CD14-positive monocyte (primary cell): ENCODE results near the gene CRAMP1. TPM values are rescaled to one million over a fixed set of nuclear protein-coding genes. Genes with fewer than 3 reads are reported as not detected.
A peak's percentile ranks its signal among the peaks of the same experiment; 100 is the strongest.

Experiments
- DNase-seq, 3 donors: peaks; one replicate each; pipeline ENCODE4 v3.0.0-alpha.2; 2011 to 2022
- H2AFZ ChIP-seq: 2 replicates; pipeline ENCODE4 v1.6.0; 2012; ENCODE audit warnings: mild to moderate bottlenecking, low read depth, low read length, inconsistent platforms; ENCODE audit not compliant: insufficient read depth, poor library complexity, severe bottlenecking
- H3K27ac ChIP-seq, 2 donors: 1 replicate in 1 of 2; 2 replicates in 1 of 2; pipeline ENCODE4 v1.5.1; 2012 to 2013; ENCODE audit warnings: low read length in 2 of 2, control low read depth in 1 of 2, inconsistent platforms in 1 of 2, low read depth in 1 of 2, mild to moderate bottlenecking in 1 of 2
- H3K27me3 ChIP-seq, 2 donors: one replicate each; pipeline versions ENCODE4 v1.6.0 to v1.6.1; 2011 to 2013; ENCODE audit warnings: low read length in 2 of 2; ENCODE audit not compliant: control insufficient read depth in 2 of 2, insufficient read depth in 2 of 2
- H3K36me3 ChIP-seq, 2 donors: replicated peaks in 1 of 2; 1 replicate in 1 of 2; 2 replicates in 1 of 2; pipeline versions ENCODE4 v1.5.1 to v1.6.1; 2012 to 2013; ENCODE audit warnings: low read length in 2 of 2, control low read depth in 1 of 2, inconsistent platforms in 1 of 2, mild to moderate bottlenecking in 1 of 2; ENCODE audit not compliant: insufficient read depth in 2 of 2, control insufficient read depth in 1 of 2
- H3K4me1 ChIP-seq, 2 donors: 1 replicate in 1 of 2; 2 replicates in 1 of 2; pipeline versions ENCODE4 v1.5.1 to v1.6.1; 2012 to 2013; ENCODE audit warnings: low read length in 2 of 2, control low read depth in 1 of 2, inconsistent platforms in 1 of 2, mild to moderate bottlenecking in 1 of 2, moderate library complexity in 1 of 2; ENCODE audit not compliant: insufficient read depth in 2 of 2, control insufficient read depth in 1 of 2
- H3K4me2 ChIP-seq: replicated peaks from 2 replicates; pipeline ENCODE3; 2012; ENCODE audit warnings: low read length, moderate library complexity, mild to moderate bottlenecking; ENCODE audit not compliant: poor library complexity, severe bottlenecking; ENCODE audit errors: extremely low read depth
- H3K4me3 ChIP-seq, 3 experiments: fragments of 200-600 bp in 1 of 3; sonication (generic) in 1 of 3; replicated peaks in 1 of 3; 1 replicate in 2 of 3; 2 replicates in 1 of 3; pipeline ENCODE4 v1.5.1; 2011 to 2013; ENCODE audit warnings: low read length in 3 of 3, mild to moderate bottlenecking in 3 of 3, control low read depth in 2 of 3, low read depth in 2 of 3, inconsistent platforms in 1 of 3, moderate library complexity in 1 of 3
- H3K79me2 ChIP-seq: 2 replicates; pipeline ENCODE4 v1.6.0; 2012; ENCODE audit warnings: mild to moderate bottlenecking, control low read depth, inconsistent platforms, low read length, moderate library complexity; ENCODE audit not compliant: insufficient read depth
- H3K9ac ChIP-seq: 2 replicates; pipeline ENCODE4 v1.6.0; 2017; ENCODE audit warnings: low read length, mild to moderate bottlenecking; ENCODE audit not compliant: insufficient read depth, poor library complexity, severe bottlenecking
- H3K9me3 ChIP-seq, 2 donors: replicated peaks in 1 of 2; 1 replicate in 1 of 2; 2 replicates in 1 of 2; pipeline versions ENCODE4 v1.5.1 to v1.6.1; 2012 to 2013; ENCODE audit warnings: low read length in 2 of 2, control low read depth in 1 of 2; ENCODE audit not compliant: control insufficient read depth in 1 of 2, insufficient read depth in 1 of 2
- H4K20me1 ChIP-seq: 2 replicates; pipeline ENCODE4 v1.6.0; 2012; ENCODE audit warnings: mild to moderate bottlenecking, low read length, control low read depth, moderate library complexity; ENCODE audit not compliant: insufficient read depth
- H3K27ac Mint-ChIP-seq, 7 donors: one replicate each; pipeline ENCODE4 v1.8.0; 2020; ENCODE audit warnings: mild to moderate bottlenecking in 7 of 7, mixed read lengths in 7 of 7, moderate library complexity in 6 of 7, inconsistent platforms in 2 of 7
- H3K27me3 Mint-ChIP-seq, 3 donors: one replicate each; pipeline ENCODE4 v1.8.0; 2021 to 2022; ENCODE audit warnings: low read depth in 3 of 3, mild to moderate bottlenecking in 3 of 3, mixed read lengths in 3 of 3, moderate library complexity in 3 of 3, inconsistent platforms in 1 of 3
- H3K36me3 Mint-ChIP-seq, 2 donors: one replicate each; pipeline ENCODE4 v1.8.0; 2020; ENCODE audit warnings: mixed read lengths in 2 of 2, inconsistent platforms in 1 of 2, mild to moderate bottlenecking in 1 of 2
- H3K4me1 Mint-ChIP-seq: one replicate; pipeline ENCODE4 v1.8.0; 2020; ENCODE audit warnings: mild to moderate bottlenecking, mixed read lengths
- H3K4me3 Mint-ChIP-seq, 2 donors: one replicate each; pipeline ENCODE4 v1.8.0; 2020; ENCODE audit warnings: mild to moderate bottlenecking in 2 of 2, mixed read lengths in 2 of 2, moderate library complexity in 1 of 2
- H3K9me3 Mint-ChIP-seq, 7 donors: one replicate each; pipeline ENCODE4 v1.8.0; 2020 to 2022; ENCODE audit warnings: mixed read lengths in 7 of 7, mild to moderate bottlenecking in 6 of 7, moderate library complexity in 6 of 7, inconsistent platforms in 2 of 7
- WGBS: methylation state at CpG from one replicate; pipeline ENCODE4 v1.1.5; 2013; ENCODE audit warnings: missing lambda C conversion rate; ENCODE audit not compliant: insufficient coverage; 5-methylcytosine and 5-hydroxymethylcytosine counted together
- intact Hi-C, 2 donors: fragments of 100-400 bp; cut with micrococcal nuclease; formaldehyde crosslinking; loops; one replicate each; pipeline versions ENCODE4 v1.15.0 to v1.15.1; 2023
- polyA plus RNA-seq, 3 donors: library from polyadenylated mRNA; depleted of rRNA in 1 of 3; unstranded in 2 of 3; stranded (reverse) in 1 of 3; fragments of 300-500 nt in 2 of 3; fragments of >200 nt in 1 of 3; fragmentation: Illumina TruSeq in 2 of 3; gene quantifications; 1 replicate in 2 of 3; 2 replicates in 1 of 3; pipeline ENCODE4 v1.2.3, GENCODE V29; 2012 to 2021
- TF ChIP-seq, protein P1 (sequence below): fragments of 200-600 bp; IDR thresholded peaks from one replicate; pipeline ENCODE4 v1.8.0; 2022; ENCODE audit warnings: antibody characterized with exemption, mild to moderate bottlenecking

Gene CRAMP1
- polyA plus RNA-seq, 3 donors: 0.46 to 12.3 (median 1.0) TPM

- no peak overlapping the region for H2AFZ ChIP-seq
- Mint-ChIP-seq H3K4me1 (peaks cover 56% of the 10 kb centered on the region), H3K9me3 (no peaks in the 10 kb centered on the region), H3K4me3 (peak overlapping the region in 1 of 2 donors; percentile 30), H3K27me3 (peaks cover 0 to 2% (median 0%) of the 10 kb centered on the region in 3 donors), H3K27ac (peak overlapping the region; percentile 91 to 96 (median 94)), H3K36me3 (peaks cover 11 to 35% of the 10 kb centered on the region in 2 donors)
- H3K4me3 ChIP-seq: peak overlapping the region in 1 of 3 experiments; percentile 51
- peaks cover 14 to 16% of the 10 kb centered on the region in 2 donors for H3K36me3 ChIP-seq
- intact Hi-C loops: no loop called here
- peaks cover 53 to 59% of the 10 kb centered on the region in 2 donors for H3K4me1 ChIP-seq
- H3K4me2 ChIP-seq: peak overlapping the region; percentile 41
- H3K27me3 ChIP-seq: no peaks in the 10 kb centered on the region
- H3K9ac ChIP-seq: no peak overlapping the region
- H3K79me2 ChIP-seq: peaks cover 68% of the 10 kb centered on the region
- TF ChIP-seq, protein P1, sequence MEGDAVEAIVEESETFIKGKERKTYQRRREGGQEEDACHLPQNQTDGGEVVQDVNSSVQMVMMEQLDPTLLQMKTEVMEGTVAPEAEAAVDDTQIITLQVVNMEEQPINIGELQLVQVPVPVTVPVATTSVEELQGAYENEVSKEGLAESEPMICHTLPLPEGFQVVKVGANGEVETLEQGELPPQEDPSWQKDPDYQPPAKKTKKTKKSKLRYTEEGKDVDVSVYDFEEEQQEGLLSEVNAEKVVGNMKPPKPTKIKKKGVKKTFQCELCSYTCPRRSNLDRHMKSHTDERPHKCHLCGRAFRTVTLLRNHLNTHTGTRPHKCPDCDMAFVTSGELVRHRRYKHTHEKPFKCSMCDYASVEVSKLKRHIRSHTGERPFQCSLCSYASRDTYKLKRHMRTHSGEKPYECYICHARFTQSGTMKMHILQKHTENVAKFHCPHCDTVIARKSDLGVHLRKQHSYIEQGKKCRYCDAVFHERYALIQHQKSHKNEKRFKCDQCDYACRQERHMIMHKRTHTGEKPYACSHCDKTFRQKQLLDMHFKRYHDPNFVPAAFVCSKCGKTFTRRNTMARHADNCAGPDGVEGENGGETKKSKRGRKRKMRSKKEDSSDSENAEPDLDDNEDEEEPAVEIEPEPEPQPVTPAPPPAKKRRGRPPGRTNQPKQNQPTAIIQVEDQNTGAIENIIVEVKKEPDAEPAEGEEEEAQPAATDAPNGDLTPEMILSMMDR: no peak
- DNase-seq: no peak
- H4K20me1 ChIP-seq: peaks cover 30% of the 10 kb centered on the region
- 90% methylated on average over 2 of the region's 9 CpGs for WGBS
- H3K9me3 ChIP-seq: no peaks in the 10 kb centered on the region
- H3K27ac ChIP-seq: peak overlapping the region; percentile 70 to 84
Observed at GRCh38 chr16:1721372-1721771, 109.2 kb downstream of the CRAMP1 start.

GRCh38 chr16:1723450-1724147 lies 111.4 kb downstream of the CRAMP1 start:
- no peak overlapping the region for H3K4me3 Mint-ChIP-seq
- intact Hi-C loops: no loop called here
- H3K27ac Mint-ChIP-seq: peak overlapping the region; percentile 88 to 96 (median 94)
- TF ChIP-seq, protein P1: peak; percentile 91
- H3K9me3 Mint-ChIP-seq: no peaks in the 10 kb centered on the region
- Histone ChIP-seq H3K36me3 (peaks cover 35 to 39% of the 10 kb centered on the region in 2 donors), H3K4me1 (peaks cover 53 to 57% of the 10 kb centered on the region in 2 donors), H3K79me2 (peaks cover 61% of the 10 kb centered on the region), H3K27me3 (no peaks in the 10 kb centered on the region), H3K9me3 (no peaks in the 10 kb centered on the region), H4K20me1 (peaks cover 49% of the 10 kb centered on the region), H3K9ac (no peak overlapping the region), H3K4me2 (no peak overlapping the region), H2AFZ (no peak overlapping the region), H3K27ac (peak overlapping the region; percentile 70 to 84), H3K4me3 (no peak overlapping the region)
- 66% methylated on average over 2 of the region's 6 CpGs for WGBS
- peak; percentile 21 to 60 (median 43) for DNase-seq
- H3K27me3 Mint-ChIP-seq: peaks cover 0 to 2% (median 2%) of the 10 kb centered on the region in 3 donors
- peaks cover 29 to 43% of the 10 kb centered on the region in 2 donors for H3K36me3 Mint-ChIP-seq
- peaks cover 51% of the 10 kb centered on the region for H3K4me1 Mint-ChIP-seq
